HepG2 (cell line): Measurements from ENCODE around the gene DLST. TPM values are rescaled to one million over a fixed set of nuclear protein-coding genes. Genes with fewer than 3 reads are reported as not detected.

ENCODE experiments used
- ATAC-seq: fragments of 200-7000 bp; cut with Tn5 transposase; 3 replicates; pipeline ENCODE4 v1.9.1; 2020; ENCODE audit warnings: mild to moderate bottlenecking, moderate library complexity
- BruUV-seq: library from RNA; stranded (reverse); fragments of 400-500 nt; replicated peaks from 2 replicates; lab custom pipeline; 2021; lab: Mats Ljungman, UMichigan
- CTCF ChIA-PET: fragments of 300-600 bp; formaldehyde crosslinking; extraction: SDS; loops from one replicate; lab custom pipeline; 2021; ENCODE audit warnings: low total read pairs, inconsistent platforms, low intra/inter-chr PET ratio; lab: Yijun Ruan, JAX
- POLR2A ChIA-PET: fragments of 350-600 bp; sonication (Branson Sonifier 250); formaldehyde crosslinking; loops from one replicate; lab custom pipeline; 2020; ENCODE audit warnings: antibody characterized with exemption, inconsistent platforms; lab: Yijun Ruan, JAX
- DNase-seq: peaks from one replicate; pipeline ENCODE4 v3.0.0-alpha.2; 2015; ENCODE audit warnings: low spot score
- FAIRE-seq: peaks from 3 replicates; lab custom pipeline; 2011; peaks lifted over from hg19 to GRCh38; lab: Jason Lieb, UNC
- H2AFZ ChIP-seq: one replicate; pipeline ENCODE4 v1.6.1; 2011; ENCODE audit warnings: low read length, inconsistent platforms
- H3K27ac ChIP-seq: fragments of 300-600 bp; 3 replicates; pipeline ENCODE4 v1.8.0; 2011; ENCODE audit warnings: mixed run types, mild to moderate bottlenecking, mixed read lengths, low read length, inconsistent platforms; ENCODE audit not compliant: insufficient read depth; ENCODE audit errors: extremely low read length
- H3K27me3 ChIP-seq, 2 experiments: fragments of 200-600 bp in 1 of 2; 2 replicates in 1 of 2; 3 replicates in 1 of 2; pipeline versions ENCODE4 v1.6.0 to v1.8.0; 2011; ENCODE audit warnings: low read length in 2 of 2, mild to moderate bottlenecking in 2 of 2, moderate library complexity in 2 of 2, inconsistent platforms in 1 of 2; ENCODE audit not compliant: insufficient read depth in 2 of 2, control insufficient read depth in 1 of 2
- H3K36me3 ChIP-seq, 2 experiments: fragments of 200-600 bp in 1 of 2; replicated peaks in 1 of 2; 2 replicates in 1 of 2; 3 replicates in 1 of 2; pipeline versions ENCODE4 v1.5.1 to v1.8.0; 2011; ENCODE audit warnings: low read length in 2 of 2, inconsistent platforms in 1 of 2; ENCODE audit not compliant: insufficient read depth in 2 of 2, control insufficient read depth in 1 of 2
- H3K4me1 ChIP-seq: 2 replicates; pipeline ENCODE4 v1.5.1; 2012; ENCODE audit warnings: low read length, inconsistent platforms; ENCODE audit not compliant: insufficient read depth
- H3K4me2 ChIP-seq: 2 replicates; pipeline ENCODE4 v1.6.0; 2011; ENCODE audit warnings: low read depth, low read length, inconsistent platforms
- H3K4me3 ChIP-seq, 3 experiments: fragments of 200-600 bp in 1 of 3; sonication (generic), shearing (Covaris generic) in 1 of 3; replicated peaks in 1 of 3; 2 replicates each; pipeline ENCODE4 v1.5.1; 2011 to 2016; ENCODE audit warnings: low read length in 3 of 3, inconsistent platforms in 2 of 3, low read depth in 2 of 3, mild to moderate bottlenecking in 2 of 3, control low read depth in 1 of 3, mixed read lengths in 1 of 3; ENCODE audit not compliant: insufficient read depth in 1 of 3
- H3K79me2 ChIP-seq: one replicate; pipeline ENCODE4 v1.6.1; 2011; ENCODE audit warnings: low read length, inconsistent platforms; ENCODE audit not compliant: insufficient read depth
- H3K9ac ChIP-seq: 2 replicates; pipeline ENCODE4 v1.6.0; 2011; ENCODE audit warnings: mild to moderate bottlenecking, low read depth, low read length, inconsistent platforms; ENCODE audit not compliant: insufficient read depth
- H3K9me3 ChIP-seq: 2 replicates; pipeline ENCODE4 v1.5.1; 2012; ENCODE audit warnings: mild to moderate bottlenecking, low read length
- H4K20me1 ChIP-seq: 2 replicates; pipeline ENCODE4 v1.6.0; 2011; ENCODE audit warnings: inconsistent platforms, mild to moderate bottlenecking, low read length, moderate library complexity; ENCODE audit not compliant: insufficient read depth
- FOXP4 ChIP-seq: sonication (generic); formaldehyde crosslinking; IDR thresholded peaks from 2 replicates; pipeline ENCODE4 v1.4.0; 2020; ENCODE audit warnings: missing genetic modification reagents
- IKZF1 ChIP-seq: fragments of 450-650 bp; IDR thresholded peaks from 2 replicates; pipeline ENCODE4 v1.7.1; 2016
- KLF15 ChIP-seq: sonication (generic); formaldehyde crosslinking; IDR thresholded peaks from 2 replicates; pipeline ENCODE4 v1.8.1; 2023; ENCODE audit warnings: borderline replicate concordance, mild to moderate bottlenecking, inconsistent platforms, missing genetic modification reagents, mixed read lengths
- KLF16 ChIP-seq, 2 experiments: sonication (generic) in 1 of 2; formaldehyde crosslinking in 1 of 2; IDR thresholded peaks; 2 replicates each; pipeline versions ENCODE4 v1.6.1 to v1.8.0; 2016 to 2023; ENCODE audit warnings: missing genetic modification reagents in 2 of 2, missing compliant biosample characterization in 1 of 2
- MYNN ChIP-seq: sonication (generic); formaldehyde crosslinking; IDR thresholded peaks from 2 replicates; pipeline ENCODE4 v1.4.0; 2020; ENCODE audit warnings: mild to moderate bottlenecking, low read depth, missing genetic modification reagents
- NR2F1 ChIP-seq, 2 experiments: fragments of 450-650 bp in 1 of 2; formaldehyde crosslinking in 1 of 2; IDR thresholded peaks; 2 replicates each; pipeline versions ENCODE4 v1.5.0 to v1.6.1; 2016 to 2020; ENCODE audit warnings: mild to moderate bottlenecking in 1 of 2, missing compliant biosample characterization in 1 of 2, missing genetic modification reagents in 1 of 2, moderate library complexity in 1 of 2
- PPARG ChIP-seq: conservative IDR thresholded peaks from 2 replicates; pipeline ENCODE4 v1.6.1; 2016; ENCODE audit warnings: missing biosample characterization, missing genetic modification reagents
- RBFOX2 ChIP-seq: fragments of 200-400 bp; formaldehyde crosslinking; IDR thresholded peaks from 2 replicates; pipeline ENCODE4 v1.6.1; 2017; ENCODE audit warnings: low read depth, mild to moderate bottlenecking, low read length
- RXRB ChIP-seq: IDR thresholded peaks from 2 replicates; pipeline ENCODE4 v1.6.1; 2016; ENCODE audit warnings: borderline replicate concordance, missing genetic modification reagents, missing compliant biosample characterization
- ZKSCAN8 ChIP-seq: IDR thresholded peaks from 2 replicates; pipeline ENCODE4 v1.6.1; 2016; ENCODE audit warnings: borderline replicate concordance, missing genetic modification reagents, missing compliant biosample characterization
- ZNF674 ChIP-seq: sonication (generic); formaldehyde crosslinking; IDR thresholded peaks from 2 replicates; pipeline ENCODE4 v1.5.0; 2020; ENCODE audit warnings: low read depth, mild to moderate bottlenecking, missing genetic modification reagents
- WGBS: methylation state at CpG from one replicate; pipeline ENCODE4 v1.1.6; 2017; ENCODE audit warnings: low lambda C conversion rate; 5-methylcytosine and 5-hydroxymethylcytosine counted together
- in situ Hi-C: cut with HindIII; loops from 2 replicates; pipeline ENCODE4 v1.10.0; 2017; ENCODE audit warnings: low pct_unique_long_range_greater_than_20kb; ENCODE audit not compliant: extremely low pct_ligation_motif_present
- intact Hi-C: fragments of 100-400 bp; cut with micrococcal nuclease; formaldehyde crosslinking; loops from one replicate; pipeline ENCODE4 v1.10.0; 2022; ENCODE audit not compliant: unreplicated experiment
- polyA plus RNA-seq, 8 experiments: library from polyadenylated mRNA; depleted of rRNA in 3 of 8; stranded (reverse) in 7 of 8; unstranded in 1 of 8; fragments of >200 nt; fragmentation: Illumina TruSeq in 4 of 8; extraction: Trizol in 4 of 8; gene quantifications; 2 replicates each; pipeline versions ENCODE4 v1.2.1 to v1.2.3, GENCODE V29; 2011 to 2016; ENCODE audit warnings: low read depth in 4 of 8, missing spikeins in 1 of 8, mixed read lengths in 1 of 8; ENCODE audit not compliant: insufficient read depth in 1 of 8
- total RNA-seq, 5 experiments: library from RNA; depleted of rRNA; stranded (reverse); fragments of >200 nt; fragmentation: Illumina TruSeq; extraction: Trizol; gene quantifications; 2 replicates each; pipeline ENCODE4 v1.2.3, GENCODE V29; 2016; ENCODE audit warnings: low read depth in 1 of 5

The DLST gene
- total and polyA plus RNA-seq, 2 of the 13 experiments (the other 11 are each of a cell fraction or from before 2014, with no cell fraction given): 56.5 to 94.3 TPM

DNA sequence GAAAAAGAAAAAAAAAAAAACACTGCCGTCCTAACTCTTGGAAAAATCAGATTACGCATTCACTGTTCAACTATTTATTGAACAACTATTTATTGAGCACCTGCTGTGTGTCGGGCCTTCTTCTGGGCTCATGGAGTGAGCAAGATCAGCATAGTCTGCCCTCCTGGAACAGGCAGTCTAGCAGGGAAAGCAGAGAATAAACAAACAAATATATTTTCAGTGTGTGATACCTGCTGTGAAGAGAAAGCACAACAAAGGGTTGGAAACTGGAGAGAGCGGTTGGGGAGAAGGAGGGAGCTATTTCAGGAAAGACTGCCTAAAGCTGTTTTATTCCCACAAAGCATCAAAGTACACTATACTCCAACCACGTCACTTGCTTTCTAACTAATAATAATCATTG is 16.6 kb upstream of the DLST start:
- H3K9ac ChIP-seq: no peak overlapping the region
- no peak overlapping the region for H3K27ac ChIP-seq
- H3K27me3 ChIP-seq: peaks cover 2 to 4% of the 10 kb centered on the region in 2 experiments; a peak in 1 of 5 replicates
- no peaks in the 10 kb centered on the region for H3K9me3 ChIP-seq
- intact Hi-C loops: no loop called here
- ATAC-seq: no peak
- no peak for DNase-seq
- no peak overlapping the region for H3K4me3 ChIP-seq
- ChIA-PET POLR2A (no interaction called here), CTCF (interaction anchor here (1.1 kb wide), 1 partner anchor 41 kb away, joined by 4 read pairs; no protein-coding TSS in a partner anchor)
- H3K4me1 ChIP-seq: peaks cover 20% of the 10 kb centered on the region
- H3K36me3 ChIP-seq: no peaks in the 10 kb centered on the region
- no peak for TF ChIP-seq RXRB (CRISPR knock-in tag)
- TF ChIP-seq ZKSCAN8: no peak
- TF ChIP-seq MYNN: no peak
- no peak for TF ChIP-seq IKZF1
- BruUV-seq: no TSS peak
- in situ Hi-C loops: no loop called here
- no peak for FAIRE-seq
- no peaks in the 10 kb centered on the region for H4K20me1 ChIP-seq
- WGBS: 76% methylated on average over 5 of the region's 5 CpGs
- H3K79me2 ChIP-seq: no peaks in the 10 kb centered on the region
- H2AFZ ChIP-seq: no peak overlapping the region
- no peak overlapping the region for H3K4me2 ChIP-seq

DNA sequence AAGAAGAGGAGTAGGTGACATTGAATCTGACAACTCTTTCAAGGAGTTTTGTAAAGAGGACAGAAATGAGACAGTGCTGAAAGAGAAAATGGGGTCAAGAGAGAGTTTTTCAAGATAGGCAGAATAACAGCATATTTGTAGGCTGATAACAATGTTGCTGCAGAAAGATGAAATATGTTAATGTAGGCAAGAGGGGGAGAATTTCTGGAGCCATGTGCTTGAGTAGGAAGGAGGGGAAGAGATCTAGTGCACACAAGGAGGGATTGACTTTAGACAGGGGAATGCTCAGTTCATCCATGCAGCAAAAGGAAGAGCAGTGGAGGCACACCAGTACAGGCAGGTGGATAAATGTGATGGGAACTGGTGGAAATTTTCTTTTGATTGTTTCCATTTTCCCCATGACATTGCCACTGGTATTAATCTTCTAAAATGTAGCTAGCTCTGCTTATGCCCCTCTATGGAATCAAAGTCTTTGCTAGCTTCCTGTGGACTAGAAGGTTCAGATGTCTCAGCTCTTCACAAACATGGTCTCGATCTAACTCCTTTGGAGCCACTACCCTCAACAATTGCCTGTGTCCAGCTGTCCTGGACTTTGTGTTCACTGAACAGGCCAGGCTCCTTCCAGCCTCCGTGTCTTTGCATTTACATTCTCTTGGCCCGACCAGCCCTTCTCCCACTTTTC is 14.9 kb upstream of the DLST start:
- ChIA-PET CTCF (no interaction called here), POLR2A (interaction anchor here (1.6 to 2.0 kb wide), 2 partner anchors 16 to 31 kb away, joined by 3 to 4 read pairs; no protein-coding TSS in a partner anchor)
- BruUV-seq: no TSS peak
- DNase-seq: no peak
- FAIRE-seq: no peak
- TF ChIP-seq KLF16 (CRISPR knock-in tag; IDR thresholded peaks at IDR 0.05) (no peak), RBFOX2 (no peak), ZNF674 (CRISPR knock-in tag) (no peak), NR2F1 (CRISPR knock-in tag; IDR thresholded peaks at IDR 0.05) (no peak), PPARG (CRISPR knock-in tag) (no peak), KLF15 (CRISPR knock-in tag) (no peak), FOXP4 (CRISPR knock-in tag) (no peak)
- H3K79me2 ChIP-seq: no peaks in the 10 kb centered on the region
- no peak overlapping the region for H2AFZ ChIP-seq
- intact Hi-C loops (no loop called here), in situ Hi-C loops (no loop called here)
- 7% methylated on average over 3 of the region's 3 CpGs for WGBS
- peak; percentile 52 for ATAC-seq
- no peaks in the 10 kb centered on the region for H3K36me3 ChIP-seq
- H3K27ac ChIP-seq: no peak overlapping the region
- H3K9ac ChIP-seq: no peak overlapping the region
- peaks cover 20% of the 10 kb centered on the region for H3K4me1 ChIP-seq
- no peak overlapping the region for H3K4me3 ChIP-seq
- H4K20me1 ChIP-seq: no peaks in the 10 kb centered on the region
- H3K27me3 ChIP-seq: peaks cover 2 to 4% of the 10 kb centered on the region in 2 experiments; a peak in 1 of 5 replicates
- H3K9me3 ChIP-seq: no peaks in the 10 kb centered on the region
- peak overlapping the region; percentile 56 for H3K4me2 ChIP-seq
